Activated CD4-positive, alpha-beta T cell treated with anti-CD3 and anti-CD28 coated beads, Interleukin-2, amount 50 U/mL, for 4 hours (primary cell): ENCODE results near the gene SPATA32.
"Not testable (repeated sequence)": the region's sequence is repeated elsewhere in the genome, so short reads cannot be mapped to it uniquely, and the experiment has no call there.

Experiments
- DNase-seq, 2 experiments: peaks; one replicate each; pipeline ENCODE4 v3.0.0-alpha.2; 2020

The SPATA32 gene

GRCh38 chr17:45270828-45271418 lies 9.0 kb upstream of the SPATA32 start:
- DNase-seq, result peak; percentile 44 to 51

- no peak for DNase-seq
Measured at GRCh38 chr17:45269912-45270311, 8.0 kb upstream of the SPATA32 start.

- DNase-seq, result no peak
Measured at GRCh38 chr17:45267436-45268055, 5.7 kb upstream of the SPATA32 start.

- no peak for DNase-seq
Measured at GRCh38 chr17:45266372-45266926, 4.6 kb upstream of the SPATA32 start.

GRCh38 chr17:45265821-45266220 lies 3.9 kb upstream of the SPATA32 start:
- no peak for DNase-seq

- no peak for DNase-seq
Measured at GRCh38 chr17:45264988-45265387, 3.1 kb upstream of the SPATA32 start.

GRCh38 chr17:45264430-45264829 lies 2.5 kb upstream of the SPATA32 start:
- DNase-seq, result no peak

- no peak for DNase-seq
Measured at GRCh38 chr17:45263477-45263860, 1.6 kb upstream of the SPATA32 start.

- DNase-seq, result no peak
Measured at GRCh38 chr17:45262516-45263476, 902 bp upstream of the SPATA32 start.

GRCh38 chr17:45260204-45260783 lies 1.6 kb downstream of the SPATA32 start:
- DNase-seq, result no peak

GRCh38 chr17:45258981-45259380 lies 2.9 kb downstream of the SPATA32 start:
- no peak for DNase-seq

- DNase-seq, result no peak
Measured at GRCh38 chr17:45257115-45257514, 4.8 kb downstream of the SPATA32 start.

GRCh38 chr17:45256114-45256966 lies 5.6 kb downstream of the SPATA32 start:
- peak; percentile 24 to 32 for DNase-seq

- DNase-seq, result no peak
Measured at GRCh38 chr17:45255358-45255757, 6.5 kb downstream of the SPATA32 start.

- DNase-seq, result no peak
Measured at GRCh38 chr17:45253879-45254278, 8.0 kb downstream of the SPATA32 start.

GRCh38 chr17:45253237-45253636 lies 8.7 kb downstream of the SPATA32 start:
- DNase-seq, result not testable (repeated sequence)

- DNase-seq, result no peak
Measured at GRCh38 chr17:45251931-45252330, 10.0 kb downstream of the SPATA32 start.

- DNase-seq, result peak; percentile 78 to 81
Measured at GRCh38 chr17:45248132-45248957, 13.5 kb downstream of the SPATA32 start.

- DNase-seq, result peak; percentile 94 to 95
Measured at GRCh38 chr17:45247429-45248131, 14.3 kb downstream of the SPATA32 start.

- peak in 1 of 2 experiments; percentile 58 for DNase-seq
Measured at GRCh38 chr17:45246861-45247428, 14.9 kb downstream of the SPATA32 start.
